Osteocyte (in vitro differentiated cells): ENCODE results near the gene GRHL1. TPM values are rescaled to one million over a fixed set of nuclear protein-coding genes. Genes with fewer than 3 reads are reported as not detected.

Source experiments
- DNase-seq: peaks from one replicate; pipeline ENCODE4 v3.0.0; 2021; ENCODE audit warnings: mixed read lengths; ENCODE audit not compliant: unreplicated experiment; ENCODE audit errors: extremely low spot score
- H3K27ac Mint-ChIP-seq: one replicate; pipeline ENCODE4 v1.8.0; 2021; ENCODE audit warnings: mild to moderate bottlenecking, mixed read lengths; ENCODE audit not compliant: unreplicated experiment
- H3K27me3 Mint-ChIP-seq: one replicate; pipeline ENCODE4 v1.8.0; 2021; ENCODE audit warnings: mixed read lengths; ENCODE audit not compliant: unreplicated experiment
- H3K36me3 Mint-ChIP-seq: one replicate; pipeline ENCODE4 v1.8.0; 2021; ENCODE audit warnings: mixed read lengths; ENCODE audit not compliant: unreplicated experiment
- H3K4me1 Mint-ChIP-seq: one replicate; pipeline ENCODE4 v1.8.0; 2021; ENCODE audit warnings: mixed read lengths; ENCODE audit not compliant: unreplicated experiment
- H3K4me3 Mint-ChIP-seq: one replicate; pipeline ENCODE4 v1.8.0; 2021; ENCODE audit warnings: mild to moderate bottlenecking, moderate library complexity, mixed read lengths; ENCODE audit not compliant: unreplicated experiment
- H3K9me3 Mint-ChIP-seq: one replicate; pipeline ENCODE4 v1.8.0; 2021; ENCODE audit warnings: mixed read lengths; ENCODE audit not compliant: unreplicated experiment
- CTCF ChIP-seq: fragments of 200-600 bp; sonication (generic); IDR thresholded peaks from 2 replicates; pipeline ENCODE4 v1.5.0; 2021; ENCODE audit warnings: antibody characterized with exemption, mild to moderate bottlenecking, moderate library complexity
- total RNA-seq: library from RNA; stranded (reverse); gene quantifications from 2 replicates; pipeline ENCODE4 v1.2.1, GENCODE V29; 2021

GRHL1 gene
- total RNA-seq, 1 donor from 2014 or later = 0.32 TPM

GRCh38 chr2:9983401-9984216, 32.1 kb downstream of the GRHL1 start:
- peak; percentile 8 for DNase-seq
- Mint-ChIP-seq H3K27me3 (no peaks in the 10 kb centered on the region), H3K4me1 (peaks cover 11% of the 10 kb centered on the region), H3K36me3 (no peaks in the 10 kb centered on the region), H3K4me3 (no peak overlapping the region), H3K9me3 (no peaks in the 10 kb centered on the region), H3K27ac (no peak overlapping the region)
- TF ChIP-seq CTCF = no peak

GRCh38 chr2:9984217-9984739, 32.8 kb downstream of the GRHL1 start:
- no peaks in the 10 kb centered on the region for H3K9me3 Mint-ChIP-seq
- H3K36me3 Mint-ChIP-seq = no peaks in the 10 kb centered on the region
- peak; percentile 76 for TF ChIP-seq CTCF
- no peak for DNase-seq
- H3K27ac Mint-ChIP-seq = no peak overlapping the region
- H3K4me1 Mint-ChIP-seq = peaks cover 11% of the 10 kb centered on the region
- H3K4me3 Mint-ChIP-seq = no peak overlapping the region
- no peaks in the 10 kb centered on the region for H3K27me3 Mint-ChIP-seq

- Mint-ChIP-seq H3K36me3 (no peaks in the 10 kb centered on the region), H3K27ac (no peak overlapping the region), H3K4me1 (peaks cover 7% of the 10 kb centered on the region), H3K4me3 (no peak overlapping the region), H3K9me3 (no peaks in the 10 kb centered on the region), H3K27me3 (no peaks in the 10 kb centered on the region)
- DNase-seq = no peak
- TF ChIP-seq CTCF = no peak
These were observed 33.5 kb downstream of the GRHL1 start for GRCh38 chr2:9984871-9985480.

GRCh38 chr2:9985531-9986328, 34.2 kb downstream of the GRHL1 start:
- Mint-ChIP-seq H3K4me1 (peaks cover 10% of the 10 kb centered on the region), H3K4me3 (no peak overlapping the region), H3K27me3 (no peaks in the 10 kb centered on the region), H3K9me3 (no peaks in the 10 kb centered on the region), H3K27ac (no peak overlapping the region), H3K36me3 (no peaks in the 10 kb centered on the region)
- no peak for DNase-seq
- no peak for TF ChIP-seq CTCF
